Occipital lobe (tissue), 3 donors: ENCODE measurements around the gene GABPB2. TPM values are rescaled to one million over a fixed set of nuclear protein-coding genes. Genes with fewer than 3 reads are reported as not detected.
A peak's percentile ranks its signal among the peaks of the same experiment; 100 is the strongest.

ENCODE experiments used
- DNase-seq: peaks from one replicate; lab custom pipeline; 2025; lab: John Stamatoyannopoulos, UW
- small RNA-seq: library from RNA; depleted of rRNA; stranded (forward); fragments of <200 nt; gene quantifications from one replicate; pipeline ENCODE3, GENCODE V24; 2014
- total RNA-seq: library from RNA; depleted of rRNA; stranded (reverse); fragments of >200 nt; gene quantifications from one replicate; pipeline ENCODE4 v1.2.3, GENCODE V29; 2014

Gene GABPB2
- total RNA-seq, 1 donor from 2014 or later, result 12.6 TPM

DNA sequence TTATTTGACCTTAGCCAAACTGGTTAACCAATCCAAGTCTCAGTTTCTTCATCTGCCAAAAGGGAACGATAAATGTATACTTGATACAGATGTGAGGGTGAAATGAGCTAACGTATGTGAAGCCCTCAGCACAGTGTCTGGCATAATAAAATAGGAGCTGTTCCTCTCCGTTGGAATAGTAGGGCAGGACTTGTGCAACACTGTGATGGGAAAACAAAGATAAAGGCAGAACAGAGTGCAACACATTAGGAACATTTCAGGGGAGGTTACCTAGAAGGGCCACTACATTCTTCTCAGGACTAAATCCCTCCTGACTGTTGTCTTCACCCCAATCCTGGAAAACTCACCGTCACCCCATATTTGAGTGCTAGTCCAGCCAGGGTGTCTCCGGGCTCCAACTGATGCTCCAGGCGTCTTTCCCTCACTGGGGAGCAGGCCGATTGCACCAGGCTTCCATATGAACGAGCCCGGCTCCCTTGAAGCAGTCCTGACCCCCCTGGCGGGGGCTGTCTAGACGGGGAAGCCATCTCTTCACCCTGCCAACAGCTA is 94.2 kb downstream of the GABPB2 start:
- DNase-seq, result no peak

DNA sequence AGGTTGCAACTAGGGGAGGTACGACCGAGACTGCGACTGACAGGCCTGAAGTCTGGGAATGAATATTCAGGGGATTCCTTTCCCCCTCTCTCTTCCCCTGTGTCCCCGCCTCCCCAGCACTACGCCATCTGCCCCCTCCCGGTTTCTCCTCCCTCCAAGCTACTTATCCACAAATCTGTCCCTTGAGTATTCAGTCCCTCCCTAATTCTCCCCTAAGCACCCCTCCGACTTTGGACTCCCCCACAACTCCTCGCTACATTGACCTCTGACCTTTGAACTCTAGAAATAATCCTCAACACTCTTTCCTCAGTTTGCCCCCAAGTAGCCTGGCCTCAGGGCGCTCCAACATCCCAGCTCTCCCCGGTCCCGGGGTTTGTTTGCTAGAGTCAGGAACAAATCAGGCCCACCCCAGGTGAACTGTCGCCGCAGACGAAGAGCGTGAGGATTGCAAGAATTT is 94.7 kb downstream of the GABPB2 start:
- peak; percentile 67 for DNase-seq

DNA sequence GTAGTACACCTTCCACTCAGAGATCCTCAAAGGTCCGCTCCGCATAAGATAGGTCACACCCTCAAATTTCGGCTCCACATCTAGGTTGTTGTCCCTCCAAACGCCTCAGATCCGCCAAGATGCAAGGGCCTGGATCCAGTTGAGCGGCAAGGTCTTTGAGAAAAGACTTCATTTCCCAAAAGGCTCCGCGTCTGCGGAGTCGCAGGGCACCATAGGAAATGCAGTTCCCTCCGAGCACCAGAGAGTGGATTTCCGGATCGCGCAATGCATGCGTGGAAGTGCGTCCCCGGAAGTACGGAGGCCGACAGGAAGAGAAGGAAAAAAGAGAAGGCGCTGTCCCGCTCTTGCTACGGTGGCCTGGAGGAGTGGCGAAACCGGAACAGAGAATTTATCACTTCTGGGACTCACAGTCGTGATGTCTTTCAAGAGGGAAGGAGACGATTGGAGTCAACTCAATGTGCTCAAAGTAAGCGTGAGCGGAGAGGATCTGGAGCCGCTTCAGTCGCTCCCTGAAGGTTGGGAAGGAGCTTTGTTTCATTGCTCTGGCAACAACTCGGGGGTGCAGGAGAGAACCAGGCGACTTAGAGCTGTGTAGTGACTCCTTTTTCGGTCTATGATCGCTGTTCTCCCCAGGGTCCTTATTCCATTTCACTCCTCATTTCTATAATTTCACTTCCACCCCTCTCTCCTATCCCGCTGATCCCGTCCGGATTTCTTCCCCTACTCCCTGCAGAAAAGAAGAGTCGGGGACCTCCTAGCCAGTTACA is 95.4 kb downstream of the GABPB2 start, which contains the start of the genes LYSMD1 and SCNM1:
LYSMD1 (minus strand) TSS at position 165 of the 767 bp plus-strand sequence. CDS start 644 bp downstream, outside the sequence.
SCNM1 (plus strand) TSS at position 407 of the 767 bp plus-strand sequence; CDS start at position 416, 9 bp downstream.
- DNase-seq, result peak; percentile 96

DNA sequence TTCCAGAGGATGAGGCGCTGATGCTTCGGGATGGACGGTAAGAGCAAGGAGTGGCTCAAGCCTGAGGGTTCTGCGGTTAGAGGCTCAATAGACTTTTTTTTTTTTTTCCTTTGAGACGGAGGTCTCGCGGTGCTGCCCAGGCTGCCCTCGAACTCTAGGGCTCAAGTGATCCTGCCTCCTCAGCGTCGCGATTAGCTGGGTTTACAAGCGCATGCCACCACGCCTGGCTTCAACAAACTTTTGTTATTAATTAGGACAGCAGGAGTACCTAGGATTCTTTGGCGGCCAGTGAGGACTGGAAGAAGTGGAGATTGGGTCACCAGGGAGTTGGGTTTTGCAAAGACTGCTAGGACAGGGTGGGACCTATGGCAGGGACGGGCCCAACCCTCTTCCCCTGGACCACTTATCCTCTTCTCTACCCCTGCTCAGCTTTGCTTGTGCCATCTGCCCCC is 96.0 kb downstream of the GABPB2 start:
- no peak for DNase-seq

DNA sequence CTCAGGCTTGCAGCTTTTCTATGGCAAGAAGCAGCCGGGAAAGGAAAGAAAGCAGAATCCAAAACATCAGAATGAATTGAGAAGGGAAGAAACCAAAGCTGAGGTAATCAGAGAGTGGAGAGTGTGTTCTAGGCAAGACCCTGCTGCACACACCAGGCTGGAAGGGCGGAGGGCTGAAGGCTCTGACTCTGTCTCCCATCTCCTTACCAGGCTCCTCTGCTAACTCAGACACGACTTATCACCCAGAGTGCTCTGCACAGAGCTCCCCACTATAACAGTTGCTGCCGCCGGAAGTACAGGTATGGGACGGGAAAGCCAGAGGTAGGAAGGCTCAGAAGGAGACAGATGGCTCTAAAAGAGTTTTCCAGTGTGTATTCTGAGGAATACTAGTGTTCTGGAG is 96.6 kb downstream of the GABPB2 start:
- no peak for DNase-seq

DNA sequence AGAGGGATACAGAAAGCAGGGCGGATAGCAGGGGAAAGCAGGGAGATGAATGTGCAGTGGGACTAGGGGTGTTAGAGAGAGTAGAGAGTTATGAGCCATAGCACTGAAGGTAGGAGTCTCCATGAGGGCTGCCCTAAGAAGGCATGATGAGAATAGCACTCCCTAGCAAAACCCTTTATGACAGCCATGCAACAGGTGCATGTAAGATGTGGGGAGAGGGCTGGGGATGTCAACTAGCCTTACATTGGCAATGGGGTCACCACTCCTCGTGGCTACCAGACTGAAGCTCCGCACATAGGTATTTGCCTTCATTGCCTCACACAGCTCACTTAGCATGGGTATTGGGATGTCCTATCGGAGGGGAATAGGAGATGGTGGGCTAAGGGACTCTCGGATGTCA is 100.6 kb downstream of the GABPB2 start:
- DNase-seq, result no peak

Small RNA genes within 50 kb of the gene (small RNA-seq; reads per million reads assigned to genes)
- gene RNU6-884P, result not detected

Other genes starting within 250 kb of the GABPB2 start
- 20.0 TPM for gene ARNT, start 194.2 kb upstream of the GABPB2 start, total RNA-seq
- gene CTXND2, start 183.6 kb upstream of the GABPB2 start, total RNA-seq, result not detected
- gene SETDB1, start 144.4 kb upstream of the GABPB2 start, total RNA-seq, result 51.5 TPM
- gene CERS2, start 95.9 kb upstream of the GABPB2 start, total RNA-seq, result 35.6 TPM
- not detected for gene ANXA9, start 88.5 kb upstream of the GABPB2 start, total RNA-seq
- 10.5 TPM for gene MINDY1, start 63.9 kb upstream of the GABPB2 start, total RNA-seq
- gene PRUNE1, start 62.3 kb upstream of the GABPB2 start, total RNA-seq, result 25.3 TPM
- gene BNIPL, start 34.2 kb upstream of the GABPB2 start, total RNA-seq, result 0.16 TPM
- gene C1orf56, start 23.0 kb upstream of the GABPB2 start, total RNA-seq, result 3.4 TPM
- 33.4 TPM for gene CDC42SE1, start 11.1 kb upstream of the GABPB2 start, total RNA-seq
- gene MLLT11, start 10.4 kb upstream of the GABPB2 start, total RNA-seq, result 77.2 TPM
- 18.6 TPM for gene SEMA6C, start 75.9 kb downstream of the GABPB2 start, total RNA-seq
- gene TNFAIP8L2, start 85.9 kb downstream of the GABPB2 start, total RNA-seq, result 0.78 TPM
- 16.4 TPM for gene LYSMD1, start 95.1 kb downstream of the GABPB2 start, total RNA-seq
- 35.6 TPM for gene SCNM1, start 95.4 kb downstream of the GABPB2 start, total RNA-seq
- not detected for gene TMOD4, start 105.2 kb downstream of the GABPB2 start, total RNA-seq
- gene VPS72, start 119.4 kb downstream of the GABPB2 start, total RNA-seq, result 75.3 TPM
- 56.3 TPM for gene PIP5K1A, start 127.8 kb downstream of the GABPB2 start, total RNA-seq
- gene PSMD4, start 184.0 kb downstream of the GABPB2 start, total RNA-seq, result 82.0 TPM
- 6.9 TPM for gene ZNF687, start 211.5 kb downstream of the GABPB2 start, total RNA-seq